GM19455 (cell line): ENCODE data around the gene BRMS1.
"Not testable (repeated sequence)": the region's sequence is repeated elsewhere in the genome, so short reads cannot be mapped to it uniquely, and the experiment has no call there.

Experiments
- ATAC-seq: cut with Tn5 transposase; IDR thresholded peaks from one replicate; pipeline ENCODE4 v1.9.1; 2021; ENCODE audit not compliant: unreplicated experiment

Gene BRMS1, protein sequence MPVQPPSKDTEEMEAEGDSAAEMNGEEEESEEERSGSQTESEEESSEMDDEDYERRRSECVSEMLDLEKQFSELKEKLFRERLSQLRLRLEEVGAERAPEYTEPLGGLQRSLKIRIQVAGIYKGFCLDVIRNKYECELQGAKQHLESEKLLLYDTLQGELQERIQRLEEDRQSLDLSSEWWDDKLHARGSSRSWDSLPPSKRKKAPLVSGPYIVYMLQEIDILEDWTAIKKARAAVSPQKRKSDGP

DNA sequence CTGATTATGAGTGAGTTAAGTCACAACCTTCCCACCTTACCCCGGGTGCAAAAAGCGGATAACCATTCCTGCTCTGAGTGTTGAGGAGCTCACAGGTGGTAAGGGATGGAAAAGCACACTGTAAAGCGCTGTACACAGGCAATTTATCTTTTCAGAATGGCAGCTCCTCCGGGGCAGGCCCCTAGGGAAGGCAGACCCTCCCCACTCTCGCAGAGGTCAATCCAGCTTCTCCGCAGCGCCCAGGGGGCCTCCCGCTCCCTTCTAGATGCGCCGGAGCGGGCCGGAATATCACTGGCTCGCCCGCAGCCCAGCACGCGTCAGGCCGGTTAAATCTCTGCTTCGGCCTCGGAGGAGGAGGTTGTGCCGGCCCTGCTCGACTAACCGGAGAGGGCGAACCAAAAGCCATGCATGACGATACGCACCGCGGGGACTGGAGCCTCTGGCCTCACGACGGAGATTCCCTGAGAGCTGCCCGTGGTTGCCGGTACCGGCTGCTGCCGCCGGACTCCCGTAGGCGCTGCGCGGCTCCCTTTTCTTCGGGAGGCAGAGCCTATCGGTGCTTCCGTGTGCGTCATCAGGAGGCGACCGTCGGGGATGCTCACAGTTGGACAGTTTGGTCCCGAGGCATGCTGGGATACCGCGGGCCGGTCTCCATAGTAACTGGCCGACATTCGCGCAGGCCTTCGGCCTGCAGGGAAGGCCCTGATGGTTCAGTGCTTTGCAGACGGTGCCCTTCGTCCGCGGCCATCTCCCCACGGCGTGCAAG is at the start of gene BRMS1:
Gene BRMS1, minus strand, starts transcription at position 555 of the 766 bp plus-strand sequence. CDS start 2,870 bp downstream, outside the sequence.
- peak; percentile 66 for ATAC-seq

DNA sequence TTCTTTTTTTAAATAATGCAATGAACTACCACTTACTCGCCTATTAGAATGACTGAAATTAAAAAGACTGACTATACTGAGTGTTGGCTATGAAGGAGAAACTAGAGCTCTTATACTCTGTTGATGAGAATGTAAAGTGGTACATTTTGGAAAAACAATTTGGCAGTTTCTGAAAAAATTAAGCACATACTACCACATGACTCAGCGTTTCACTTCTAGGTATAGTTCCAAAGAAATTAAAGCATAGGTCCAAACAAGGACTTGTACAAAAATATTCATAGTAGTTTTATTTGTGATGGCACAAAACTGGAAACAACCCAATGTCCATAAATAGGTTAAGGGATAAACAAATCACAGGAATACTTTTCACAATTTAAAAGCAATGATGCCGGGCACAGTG is 49.0 kb upstream of the BRMS1 start:
- no peak for ATAC-seq

DNA sequence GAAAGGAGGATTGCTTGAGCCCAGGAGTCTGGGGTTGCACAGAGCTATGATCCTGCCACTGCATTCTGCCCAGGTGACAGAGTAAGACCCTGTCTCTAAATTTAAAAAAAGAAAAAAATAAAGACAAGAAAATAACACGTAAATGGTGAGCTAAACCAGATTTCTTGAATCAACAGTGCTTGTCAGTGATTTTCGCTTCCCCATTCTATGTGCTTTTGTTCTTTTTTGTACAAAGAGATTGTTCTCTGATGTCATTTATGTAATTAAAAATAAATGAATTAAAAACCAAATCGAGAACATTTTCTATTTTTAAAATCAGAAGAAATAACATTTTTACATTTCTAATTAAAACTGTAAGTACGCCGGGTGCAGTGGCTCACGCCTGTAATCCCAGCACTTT is 46.4 kb upstream of the BRMS1 start:
- ATAC-seq = no peak

DNA sequence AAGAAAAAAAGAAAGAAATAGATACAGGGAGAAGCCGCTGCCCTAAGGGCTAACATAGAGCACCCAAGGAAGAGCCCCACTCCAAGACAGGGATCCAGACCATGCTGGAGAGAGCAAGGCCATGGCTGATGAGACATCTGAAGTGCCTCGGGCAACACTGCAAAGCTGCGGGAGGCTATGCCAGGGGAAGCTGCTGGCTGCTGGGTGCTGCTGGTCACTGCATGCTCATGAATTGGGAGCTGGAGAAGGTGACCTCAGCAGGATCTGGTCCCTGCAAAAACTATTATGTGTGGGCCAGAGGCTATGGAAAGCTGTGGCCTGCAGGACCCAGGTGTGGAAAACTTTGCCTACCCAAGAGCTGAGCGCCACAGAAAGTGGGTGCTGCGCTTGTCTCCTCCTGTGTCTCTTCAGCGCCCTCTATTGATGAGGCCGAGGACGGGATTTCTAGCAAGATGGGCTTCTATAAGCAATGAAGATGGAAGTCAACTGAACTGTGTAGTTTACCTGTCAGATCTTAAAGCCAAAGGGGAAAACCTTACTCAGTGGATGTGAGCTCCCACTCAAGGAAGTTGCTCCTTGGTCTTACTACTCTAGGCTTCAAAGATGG is 44.0 kb upstream of the BRMS1 start:
- ATAC-seq = no peak

DNA sequence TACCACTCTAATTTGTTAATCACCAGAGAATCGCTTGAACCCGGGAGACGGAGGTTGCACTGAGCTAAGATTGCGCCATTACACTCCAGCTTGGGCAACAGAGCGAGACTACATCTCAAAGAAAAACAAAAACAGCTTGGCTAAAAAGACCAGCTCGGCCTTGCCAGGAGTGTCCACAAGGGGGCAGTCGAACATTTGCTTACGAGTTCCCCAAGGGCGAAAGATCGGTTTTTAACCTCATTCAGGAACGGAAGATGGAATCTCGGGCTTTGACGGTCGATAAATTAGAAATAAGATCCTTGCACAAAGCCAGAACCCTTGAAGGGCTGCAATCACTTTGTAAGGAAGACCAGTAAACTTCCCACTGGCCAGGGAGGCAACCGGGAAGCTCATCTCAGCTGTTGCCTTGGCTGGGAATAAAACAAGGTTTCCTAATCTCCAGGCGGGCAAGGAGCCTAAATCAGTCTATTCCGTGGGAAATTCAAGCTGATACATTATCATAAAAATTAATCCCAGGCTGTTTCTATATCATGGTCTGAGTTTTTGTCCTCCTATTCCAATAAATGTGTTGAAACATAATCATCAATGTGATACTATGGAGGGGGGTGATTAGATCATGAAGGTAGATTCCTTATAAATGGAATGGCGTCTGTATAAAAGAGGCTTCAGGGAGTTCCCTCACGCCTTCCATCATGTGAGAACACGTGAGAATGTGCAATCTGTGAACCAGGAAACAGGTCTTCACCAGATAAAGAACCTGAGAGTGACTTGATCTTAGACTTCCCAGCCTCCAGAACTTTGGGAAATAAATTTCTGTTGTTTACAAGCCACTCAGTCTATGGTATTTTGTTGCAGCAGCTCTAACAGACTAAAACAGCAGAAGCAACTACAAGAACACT is 41.5 kb upstream of the BRMS1 start:
- no peak for ATAC-seq

DNA sequence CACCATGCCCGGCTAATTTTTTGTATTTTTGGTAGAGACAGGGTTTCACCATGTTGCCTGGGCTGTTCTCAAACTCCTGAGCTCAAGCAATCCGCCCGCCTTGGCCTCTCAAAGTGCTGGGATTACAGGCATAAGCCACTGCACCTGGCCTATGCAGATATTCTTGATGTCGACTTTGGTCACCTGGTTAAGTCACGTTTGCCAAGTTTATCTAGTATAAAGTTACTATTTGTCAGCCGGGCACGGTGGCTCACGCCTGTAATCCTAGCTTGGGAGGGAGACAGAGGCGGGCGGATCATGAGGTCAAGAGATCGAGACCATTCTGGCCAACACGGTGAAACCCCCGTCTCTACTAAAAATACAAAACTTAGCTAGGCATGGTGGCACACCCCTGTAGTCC is 39.4 kb upstream of the BRMS1 start:
- ATAC-seq = not testable (repeated sequence)

DNA sequence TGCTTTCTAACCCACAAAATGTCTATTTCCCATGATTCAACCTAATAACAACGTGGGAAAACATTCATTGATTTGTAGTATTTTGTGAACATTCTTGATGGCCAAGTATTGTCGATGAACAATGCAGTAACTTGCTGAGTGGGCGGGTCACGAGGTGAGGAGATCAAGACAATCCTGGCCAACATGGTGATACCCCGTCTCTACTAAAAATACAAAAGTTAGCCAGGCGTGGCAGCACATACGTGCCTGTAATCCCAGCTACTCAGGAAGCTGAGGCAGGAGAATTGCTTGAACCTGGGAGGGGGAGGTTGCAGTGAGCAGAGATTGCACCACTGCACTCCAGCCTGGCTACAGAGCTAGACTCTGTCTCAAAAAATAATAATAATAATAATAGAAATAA is 35.4 kb upstream of the BRMS1 start:
- ATAC-seq = not testable (repeated sequence)

DNA sequence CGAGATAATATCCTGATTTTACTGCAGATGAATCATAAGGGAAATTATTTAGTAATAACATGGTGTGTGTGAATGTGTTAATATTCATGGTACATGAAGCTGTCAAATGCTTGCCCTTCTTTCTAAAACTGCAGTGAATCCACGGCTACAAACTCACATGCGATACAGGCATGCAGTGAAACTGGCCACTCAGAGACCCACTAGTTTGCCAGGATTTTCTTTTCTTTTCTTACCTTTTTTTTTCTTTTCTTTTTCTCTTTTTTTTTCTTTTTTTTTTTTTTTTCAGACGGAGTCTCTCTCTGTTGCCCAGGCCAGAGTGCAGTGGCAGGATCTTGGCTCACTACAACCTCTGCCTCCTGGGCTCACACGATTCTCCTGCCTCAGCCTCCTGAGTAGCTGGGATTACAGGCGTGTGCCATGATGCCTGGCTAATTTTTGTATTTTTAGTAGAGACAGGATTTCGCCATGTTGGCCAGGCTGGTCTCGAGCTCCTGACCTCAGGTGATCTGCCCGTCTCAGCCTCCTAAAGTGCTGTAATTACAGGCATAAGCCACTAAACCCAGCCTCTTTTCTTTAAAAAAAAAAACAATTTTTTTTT is 28.9 kb upstream of the BRMS1 start:
- not testable (repeated sequence) for ATAC-seq

DNA sequence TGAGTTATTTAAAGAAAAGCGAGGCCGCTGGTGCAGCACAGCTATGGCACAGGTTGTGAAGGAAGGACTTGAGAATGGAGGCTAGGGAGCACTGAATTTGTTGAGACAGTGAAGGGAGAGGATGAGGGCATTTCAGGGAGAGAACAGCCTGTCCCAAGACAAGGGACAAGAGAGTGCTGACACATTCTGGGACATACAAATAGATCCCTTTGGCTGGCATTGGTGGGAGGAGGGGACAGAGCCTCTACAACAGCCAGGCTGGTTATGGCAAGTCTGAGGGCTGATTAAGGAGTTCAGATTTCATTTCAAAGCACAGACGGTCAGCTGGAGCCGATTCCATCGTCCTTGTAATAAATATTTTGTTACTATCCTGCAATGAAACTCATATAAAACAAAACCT is 28.4 kb upstream of the BRMS1 start:
- ATAC-seq = no peak

DNA sequence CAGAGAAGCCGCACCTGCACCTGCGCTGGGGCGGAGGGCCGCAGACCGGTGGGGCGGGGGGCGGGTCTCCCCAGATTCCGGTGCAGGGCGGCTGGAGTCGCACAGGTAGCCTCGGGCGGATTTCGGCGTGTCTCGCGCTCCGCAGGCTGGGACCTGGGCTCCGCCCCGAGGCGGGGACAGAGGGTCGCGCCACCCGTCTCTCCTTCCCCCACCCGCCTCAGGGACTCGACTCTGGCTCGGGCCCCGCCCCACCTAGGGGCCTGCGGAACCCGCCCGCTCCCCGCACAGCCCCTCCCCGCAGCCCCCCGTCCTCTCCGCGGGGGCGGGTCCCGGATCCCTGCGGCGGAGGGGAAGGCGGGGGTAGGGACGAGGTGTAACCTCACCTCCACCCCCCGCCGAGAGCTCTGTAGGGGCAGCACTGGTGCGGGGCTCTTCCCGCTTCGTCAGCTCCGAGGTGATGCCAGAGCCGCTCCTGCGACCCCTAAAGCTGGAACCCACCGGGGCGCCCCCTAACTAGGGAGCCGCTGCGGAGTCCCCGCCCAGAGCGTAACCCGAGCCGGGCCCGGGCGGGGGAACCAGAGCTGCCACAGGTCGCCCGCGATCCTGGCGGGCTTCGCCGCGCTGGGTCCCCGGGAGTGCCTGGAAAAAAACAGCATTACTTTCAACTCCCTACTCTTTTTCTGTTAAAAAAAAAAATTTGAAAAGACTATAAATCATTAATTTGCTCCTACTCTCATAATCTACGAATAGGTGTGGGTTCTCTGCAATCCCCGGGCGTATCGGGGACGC is 26.9 kb upstream of the BRMS1 start, which contains the start of gene SLC29A2:
Gene SLC29A2, minus strand, starts transcription at position 134 of the 789 bp plus-strand sequence. CDS start 169 bp downstream, outside the sequence.
- peak; percentile 73 for ATAC-seq

DNA sequence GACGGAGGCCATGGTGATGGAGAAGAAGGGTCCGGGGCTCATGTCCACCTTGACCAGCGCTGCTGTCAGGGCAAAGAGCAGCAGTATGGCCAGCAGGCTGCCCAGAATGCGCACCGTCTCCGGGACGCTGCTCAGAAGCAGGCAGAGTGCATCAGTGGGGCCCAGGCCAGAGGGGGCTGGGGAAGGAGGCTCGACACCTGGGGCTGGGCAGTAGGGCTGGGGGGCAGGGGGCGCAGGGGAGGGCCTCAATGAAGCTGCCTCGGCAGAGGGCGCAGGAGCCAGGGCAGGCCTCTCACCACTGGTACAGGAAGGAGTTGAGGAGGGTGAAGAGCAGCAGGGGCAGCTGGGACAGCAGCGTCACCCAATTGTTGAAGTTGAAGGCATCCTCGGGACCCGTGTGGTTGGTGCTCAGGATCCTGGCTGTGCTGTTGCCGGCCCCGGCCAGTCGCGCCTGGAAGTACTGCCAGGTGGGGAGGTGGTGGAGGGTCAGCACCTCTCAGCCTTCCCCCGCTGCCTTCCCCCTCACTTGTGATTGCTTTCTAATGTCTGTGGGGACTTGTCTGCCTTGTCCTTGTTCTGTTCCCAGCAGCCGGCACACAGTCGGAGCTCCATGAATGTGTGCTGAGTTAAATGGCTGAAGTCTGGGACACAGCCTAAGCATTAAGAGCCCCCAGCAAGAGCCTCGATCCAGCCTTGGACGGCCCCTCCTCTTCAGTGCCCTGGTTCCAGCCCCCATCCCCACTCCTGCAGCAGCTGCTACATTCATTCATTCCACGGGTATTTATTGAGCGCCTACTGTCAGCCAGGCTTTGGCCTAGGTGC is 24.4 kb upstream of the BRMS1 start:
- ATAC-seq = no peak

DNA sequence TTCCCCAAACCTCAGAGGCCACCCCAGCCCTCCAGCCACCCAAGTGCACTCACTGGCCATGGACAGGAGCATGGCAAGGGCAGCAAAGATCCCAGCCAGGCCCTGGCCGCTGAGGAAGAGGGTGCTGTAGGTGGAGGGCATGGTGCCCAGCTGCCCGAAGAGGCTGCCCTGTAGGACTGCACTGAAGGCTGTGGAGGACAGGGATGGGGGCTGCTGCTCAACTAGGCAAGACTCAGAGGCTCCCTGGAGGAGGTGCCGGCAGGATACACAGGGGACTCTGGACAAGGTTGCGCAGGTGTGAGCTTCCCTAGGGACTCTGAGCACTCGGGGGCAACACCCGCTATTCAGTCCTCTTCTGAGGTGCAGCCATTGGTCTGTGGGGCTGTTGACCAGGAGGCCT is 23.6 kb upstream of the BRMS1 start:
- no peak for ATAC-seq

DNA sequence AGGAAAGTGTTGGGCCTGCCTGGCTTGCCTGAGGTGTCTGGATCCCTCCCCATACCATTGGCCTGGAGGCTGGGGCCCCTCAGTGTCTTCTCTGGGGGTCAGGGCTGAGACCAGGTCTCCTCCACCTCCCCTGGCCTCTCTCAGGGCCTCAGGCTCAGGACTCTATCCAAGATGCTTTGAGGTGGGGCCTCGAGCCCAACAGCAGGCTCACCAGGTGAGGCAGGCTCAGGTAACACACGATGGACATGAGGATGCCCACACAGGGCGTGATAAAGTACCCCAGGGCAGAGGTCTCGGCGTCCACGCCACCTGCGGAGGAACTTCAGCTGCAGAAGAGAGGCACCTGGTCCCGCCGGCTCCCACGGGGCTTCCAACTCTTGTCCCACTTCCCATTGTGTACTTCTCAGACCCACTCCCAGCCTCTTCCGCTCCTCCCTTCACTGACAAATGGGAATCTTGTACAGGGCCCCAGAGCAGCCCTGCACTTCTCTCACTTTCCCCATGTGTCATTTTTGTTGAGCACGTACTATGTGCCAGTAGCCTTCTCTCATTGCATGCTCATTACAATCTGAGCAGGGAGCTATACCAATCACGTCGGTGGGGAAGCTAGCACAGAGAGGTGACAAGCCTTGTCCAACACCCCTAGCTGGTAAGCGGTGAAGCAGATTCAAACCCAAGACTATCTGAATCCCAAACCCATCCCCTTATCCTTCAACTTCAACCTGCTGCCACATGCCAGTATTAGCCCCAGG is 22.8 kb upstream of the BRMS1 start:
- no peak for ATAC-seq

DNA sequence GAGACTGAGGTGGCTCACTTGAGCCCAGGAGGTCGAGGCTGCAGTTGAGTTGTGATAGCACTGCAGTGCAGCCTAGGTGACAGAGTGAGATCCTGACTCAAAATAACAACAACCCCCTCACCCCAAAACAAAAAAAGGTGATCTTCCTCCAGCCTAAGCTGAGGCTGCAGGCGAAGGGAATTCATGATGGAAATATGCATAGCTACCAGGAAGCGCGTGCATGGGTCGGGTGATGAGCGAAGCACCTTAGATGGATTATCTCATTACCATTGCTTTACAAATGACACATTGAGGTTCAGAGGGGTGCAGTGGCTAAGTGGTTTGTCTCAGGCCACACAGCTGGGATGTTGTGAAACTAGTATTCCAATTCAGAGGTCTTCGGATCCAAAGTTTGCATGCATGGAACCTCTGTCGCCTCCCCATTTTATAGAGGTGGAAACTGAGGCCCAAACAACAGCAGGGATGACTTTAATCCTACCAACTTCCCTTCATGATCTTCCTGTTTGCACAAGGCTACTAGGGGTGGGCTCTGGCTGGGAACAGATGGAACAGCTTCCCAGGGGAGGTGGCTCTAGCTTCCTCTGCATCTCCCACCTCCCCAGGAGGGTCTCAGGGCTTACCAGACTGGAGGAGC is 22.1 kb upstream of the BRMS1 start:
- no peak for ATAC-seq

DNA sequence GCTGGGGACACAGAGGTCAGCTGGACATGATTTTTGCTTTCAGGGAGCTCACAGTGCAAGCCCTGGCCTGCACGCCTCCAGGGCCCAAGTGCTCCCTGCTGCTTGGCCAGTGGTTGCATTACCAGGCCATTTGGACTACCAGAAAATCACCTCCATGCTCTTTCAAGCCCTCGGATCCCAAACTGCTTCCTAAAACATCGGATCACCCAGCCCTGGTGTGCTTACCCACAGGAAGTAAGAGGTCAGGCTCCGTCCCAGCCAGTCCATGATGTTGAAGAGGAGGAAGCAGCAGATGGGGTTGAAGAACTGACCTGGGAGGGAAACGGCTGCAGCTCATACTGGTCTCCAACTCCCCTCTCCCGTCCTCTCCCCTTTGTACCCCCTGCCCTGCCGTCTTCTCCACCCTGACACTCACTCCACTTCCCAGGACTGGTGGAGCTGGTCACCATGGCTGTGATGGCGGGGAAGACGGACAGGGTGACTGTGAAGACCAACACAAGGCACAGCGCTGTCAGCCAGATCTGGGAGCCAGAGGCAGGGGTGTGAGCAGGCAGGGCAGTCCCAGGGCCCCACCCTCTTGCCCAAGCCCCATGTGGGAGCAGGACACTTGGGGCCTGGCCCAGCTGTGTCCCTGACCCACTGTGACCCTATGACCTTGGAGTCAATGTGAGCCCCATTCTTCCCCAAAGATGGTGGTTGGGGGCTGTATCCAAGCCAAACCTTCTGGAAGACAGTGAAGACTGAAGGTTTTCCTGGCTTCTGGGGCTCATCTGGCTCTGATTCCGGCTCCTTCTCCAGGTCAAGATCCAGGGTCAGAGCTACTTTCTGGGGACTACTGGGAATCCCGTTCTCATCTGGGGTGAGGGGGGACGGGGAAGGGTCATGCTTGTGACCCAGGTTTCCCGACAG is 21.1 kb upstream of the BRMS1 start:
- no peak for ATAC-seq

DNA sequence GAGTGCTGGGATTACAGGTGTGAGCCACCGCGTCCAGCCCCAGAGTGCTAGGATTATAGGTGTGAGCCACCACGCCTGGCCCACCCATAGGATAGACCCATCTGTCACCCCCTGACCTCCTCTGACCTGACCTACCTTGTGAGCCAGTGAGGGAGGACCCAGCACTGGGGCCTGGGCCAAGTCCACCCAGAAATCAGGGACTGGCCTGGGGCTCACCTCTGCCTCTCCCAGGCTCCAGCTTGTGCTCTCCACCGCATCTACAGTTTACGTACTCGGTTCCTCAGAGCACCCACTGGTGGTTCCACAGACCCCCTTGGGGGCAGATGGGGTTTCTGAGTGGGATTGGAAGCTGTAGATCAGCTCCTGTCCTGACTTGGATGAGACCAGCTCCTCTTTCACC is 20.3 kb upstream of the BRMS1 start:
- ATAC-seq = no peak
